ENCODE data around the gene MX2.

Gene MX2

DNA sequence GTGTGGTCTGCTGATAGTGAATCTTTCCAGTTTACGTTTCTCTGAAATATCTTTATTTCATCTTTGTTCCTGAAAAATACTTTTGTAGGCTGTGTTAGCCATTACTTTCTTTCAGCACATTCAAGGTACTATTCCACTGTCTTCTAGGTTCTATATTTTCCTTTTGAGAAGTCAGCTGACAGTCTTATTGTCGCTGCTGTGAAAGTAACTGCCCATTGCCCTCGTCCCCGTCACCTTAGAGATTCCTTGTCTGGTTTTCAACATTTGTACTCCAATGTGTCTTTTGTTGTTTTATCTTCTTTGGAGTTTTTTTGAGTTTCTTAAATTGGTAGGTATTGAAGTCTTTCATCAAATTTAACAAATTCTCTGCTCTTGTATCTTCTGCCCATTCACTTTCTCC is 19.8 kb upstream of the MX2 start:
- peak; percentile 0 for DNase-seq (ENCODE audit: low spot score)
- in situ Hi-C loops (cut with MboI; ENCODE audit: low sequenced_read_pairs, unreplicated experiment): no loop called here
- TF ChIP-seq, protein P1, sequence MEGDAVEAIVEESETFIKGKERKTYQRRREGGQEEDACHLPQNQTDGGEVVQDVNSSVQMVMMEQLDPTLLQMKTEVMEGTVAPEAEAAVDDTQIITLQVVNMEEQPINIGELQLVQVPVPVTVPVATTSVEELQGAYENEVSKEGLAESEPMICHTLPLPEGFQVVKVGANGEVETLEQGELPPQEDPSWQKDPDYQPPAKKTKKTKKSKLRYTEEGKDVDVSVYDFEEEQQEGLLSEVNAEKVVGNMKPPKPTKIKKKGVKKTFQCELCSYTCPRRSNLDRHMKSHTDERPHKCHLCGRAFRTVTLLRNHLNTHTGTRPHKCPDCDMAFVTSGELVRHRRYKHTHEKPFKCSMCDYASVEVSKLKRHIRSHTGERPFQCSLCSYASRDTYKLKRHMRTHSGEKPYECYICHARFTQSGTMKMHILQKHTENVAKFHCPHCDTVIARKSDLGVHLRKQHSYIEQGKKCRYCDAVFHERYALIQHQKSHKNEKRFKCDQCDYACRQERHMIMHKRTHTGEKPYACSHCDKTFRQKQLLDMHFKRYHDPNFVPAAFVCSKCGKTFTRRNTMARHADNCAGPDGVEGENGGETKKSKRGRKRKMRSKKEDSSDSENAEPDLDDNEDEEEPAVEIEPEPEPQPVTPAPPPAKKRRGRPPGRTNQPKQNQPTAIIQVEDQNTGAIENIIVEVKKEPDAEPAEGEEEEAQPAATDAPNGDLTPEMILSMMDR (IDR thresholded peaks at IDR 0.05; ENCODE audit: borderline replicate concordance, control extremely low read depth, extremely low read depth, insufficient read depth, missing control alignments): no peak

DNA sequence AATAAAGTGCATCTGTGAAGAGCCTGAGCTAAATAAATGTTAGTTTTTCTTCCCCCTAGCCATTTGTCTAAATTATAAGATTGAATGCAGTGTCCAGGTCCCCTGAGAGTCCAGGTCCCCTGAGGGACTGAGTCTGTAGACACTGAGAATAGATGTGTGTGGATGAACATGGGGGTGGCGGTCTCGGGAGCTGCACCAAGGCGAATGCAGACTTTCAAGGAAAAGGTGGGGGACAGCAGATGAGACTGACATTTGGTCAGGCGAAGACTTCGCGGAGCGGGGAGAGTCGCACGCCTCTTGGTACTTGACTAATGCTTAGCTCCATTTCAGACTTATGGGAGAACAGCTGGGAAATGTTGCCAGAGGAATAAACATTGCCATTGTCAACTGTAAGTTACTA is 17.7 kb upstream of the MX2 start:
- DNase-seq (ENCODE audit: low spot score): peak; percentile 1
- TF ChIP-seq, protein P1 (IDR thresholded peaks at IDR 0.05; ENCODE audit: borderline replicate concordance, control extremely low read depth, extremely low read depth, insufficient read depth, missing control alignments): no peak
- in situ Hi-C loops (cut with MboI; ENCODE audit: low sequenced_read_pairs, unreplicated experiment): no loop called here

DNA sequence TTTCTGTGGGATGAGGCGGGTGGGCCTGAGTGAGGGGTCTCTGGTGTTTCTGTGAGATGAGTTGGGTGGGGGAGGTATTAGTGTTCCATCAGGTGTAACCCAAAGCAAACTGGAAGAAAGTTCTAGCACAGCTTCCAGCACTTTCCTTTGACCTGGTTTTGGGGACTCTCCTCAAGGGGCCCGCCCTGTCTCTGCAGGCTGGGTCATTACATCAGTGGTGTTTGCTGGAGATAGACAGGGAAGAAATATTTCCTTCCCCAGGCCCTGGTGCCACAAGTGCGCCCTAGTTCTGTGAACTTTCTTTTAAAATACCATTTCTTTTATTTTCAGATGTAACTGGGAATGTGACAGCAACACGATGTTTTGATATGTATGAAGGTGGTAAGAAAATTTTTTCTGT is 16.5 kb upstream of the MX2 start:
- in situ Hi-C loops (cut with MboI; ENCODE audit: low sequenced_read_pairs, unreplicated experiment): no loop called here
- TF ChIP-seq, protein P1 (IDR thresholded peaks at IDR 0.05; ENCODE audit: borderline replicate concordance, control extremely low read depth, extremely low read depth, insufficient read depth, missing control alignments): no peak

DNA sequence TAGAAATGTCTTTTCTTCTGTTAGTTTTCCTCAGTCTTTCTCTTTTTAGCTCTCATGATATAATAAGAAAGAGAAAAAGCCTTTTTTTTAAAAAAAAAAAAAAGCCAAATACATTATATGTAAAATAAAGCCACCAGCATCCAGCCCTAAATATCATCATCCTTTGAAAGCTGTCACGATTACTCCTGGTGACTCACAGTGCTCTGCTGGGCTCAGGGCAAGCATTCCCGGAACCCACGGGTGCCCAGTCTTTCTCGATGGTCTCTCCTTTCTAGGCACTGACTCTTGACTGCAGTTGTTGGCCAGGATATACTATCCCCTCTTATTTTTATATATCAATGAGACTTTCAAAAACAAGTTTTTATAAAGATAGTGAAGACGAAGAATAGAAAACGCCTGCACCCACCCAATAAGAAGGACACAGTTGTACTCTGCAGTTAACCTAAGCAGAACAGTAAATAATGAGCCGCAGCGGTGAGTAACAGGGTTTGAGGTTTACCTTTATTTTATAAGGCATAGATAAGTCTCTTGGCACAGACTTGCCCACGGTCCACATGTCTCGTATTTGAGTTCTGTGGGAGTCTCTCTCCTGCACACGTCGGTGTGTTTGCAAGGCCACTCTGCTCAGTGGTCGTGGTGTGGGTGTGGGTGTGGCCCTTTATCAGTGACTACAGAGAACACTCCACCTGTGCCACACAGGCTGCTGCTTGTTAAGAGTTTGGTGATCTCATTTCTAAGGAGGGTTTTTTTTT is 15.7 kb upstream of the MX2 start:
- in situ Hi-C loops (cut with MboI; ENCODE audit: low sequenced_read_pairs, unreplicated experiment): no loop called here
- peak; percentile 2 for DNase-seq (ENCODE audit: low spot score)
- TF ChIP-seq, protein P1 (IDR thresholded peaks at IDR 0.05; ENCODE audit: borderline replicate concordance, control extremely low read depth, extremely low read depth, insufficient read depth, missing control alignments): no peak

More for the DNA sequence above, 16.5 kb upstream of the MX2 start:
- DNase-seq (ENCODE audit: low spot score): peak; percentile 9

DNA sequence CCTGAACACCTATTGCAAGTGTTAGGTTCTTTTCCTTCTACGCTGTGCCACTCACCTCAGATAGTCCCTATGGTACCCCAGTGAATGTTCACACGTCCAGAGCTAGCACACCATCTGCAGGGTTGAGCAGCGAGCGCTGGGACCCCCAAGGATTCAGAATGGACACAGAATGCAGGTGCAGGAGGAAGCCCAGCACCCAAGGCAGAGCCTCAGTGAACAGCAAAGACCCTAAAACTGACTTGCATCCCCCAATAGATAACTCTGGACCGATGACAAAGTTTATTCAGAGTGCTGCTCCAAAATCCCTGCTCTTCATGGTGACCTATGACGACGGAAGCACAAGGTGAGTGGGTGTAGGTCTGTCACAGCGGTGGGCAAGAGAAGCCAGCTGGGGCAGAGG is 15.1 kb upstream of the MX2 start:
- DNase-seq (ENCODE audit: low spot score): no peak
- in situ Hi-C loops (cut with MboI; ENCODE audit: low sequenced_read_pairs, unreplicated experiment): no loop called here
- TF ChIP-seq, protein P1 (IDR thresholded peaks at IDR 0.05; ENCODE audit: borderline replicate concordance, control extremely low read depth, extremely low read depth, insufficient read depth, missing control alignments): no peak

DNA sequence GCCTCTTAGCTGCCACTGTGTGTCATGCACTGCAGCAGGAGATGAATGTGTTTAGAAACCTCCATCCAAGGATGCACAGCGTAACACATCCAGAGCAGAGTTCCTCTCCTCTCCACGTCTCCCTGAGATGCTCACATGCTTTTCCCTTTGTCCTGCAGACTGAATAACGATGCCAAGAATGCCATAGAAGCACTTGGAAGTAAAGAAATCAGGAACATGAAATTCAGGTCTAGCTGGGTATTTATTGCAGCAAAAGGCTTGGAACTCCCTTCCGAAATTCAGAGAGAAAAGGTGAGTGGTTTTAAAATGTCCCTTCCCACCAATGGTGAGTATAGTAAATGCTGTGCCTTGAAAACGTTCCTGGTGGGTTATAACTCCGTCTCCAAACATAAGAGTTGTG is 13.4 kb upstream of the MX2 start:
- DNase-seq (ENCODE audit: low spot score): no peak
- in situ Hi-C loops (cut with MboI; ENCODE audit: low sequenced_read_pairs, unreplicated experiment): no loop called here
- TF ChIP-seq, protein P1 (IDR thresholded peaks at IDR 0.05; ENCODE audit: borderline replicate concordance, control extremely low read depth, extremely low read depth, insufficient read depth, missing control alignments): no peak

All from GM13976 (cell line).